Stimulated activated CD8-positive, alpha-beta memory T cell treated with anti-CD3 and anti-CD28 coated beads, Interleukin-12 subunit alpha, Interleukin-12 subunit beta, amount 100 ng/mL, for 1 hour (primary cell): ENCODE data around the gene HIBADH.

Source experiments
- DNase-seq: peaks from one replicate; pipeline ENCODE4 v3.0.0-alpha.2; 2020; ENCODE audit warnings: low read depth

The HIBADH gene

DNA sequence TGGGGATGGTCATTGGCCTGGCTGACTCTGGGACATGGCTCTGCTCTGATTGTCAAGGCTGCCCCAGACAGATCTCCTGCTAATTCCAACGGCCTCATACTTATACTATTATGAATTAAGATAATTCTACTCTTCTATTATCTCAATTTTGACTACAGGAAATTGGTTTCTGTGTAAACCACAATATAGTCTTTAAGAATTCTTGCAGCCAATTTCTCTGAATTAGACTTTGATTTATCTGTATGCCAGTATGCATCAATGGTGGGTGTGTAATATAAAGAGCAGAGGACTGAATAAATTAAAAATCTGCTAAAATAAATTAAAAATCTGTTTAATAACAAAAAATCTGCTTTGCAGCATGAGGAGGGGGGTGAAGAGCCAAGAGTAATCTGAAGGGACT lies 27.0 kb downstream of the HIBADH start:
- no peak for DNase-seq

DNA sequence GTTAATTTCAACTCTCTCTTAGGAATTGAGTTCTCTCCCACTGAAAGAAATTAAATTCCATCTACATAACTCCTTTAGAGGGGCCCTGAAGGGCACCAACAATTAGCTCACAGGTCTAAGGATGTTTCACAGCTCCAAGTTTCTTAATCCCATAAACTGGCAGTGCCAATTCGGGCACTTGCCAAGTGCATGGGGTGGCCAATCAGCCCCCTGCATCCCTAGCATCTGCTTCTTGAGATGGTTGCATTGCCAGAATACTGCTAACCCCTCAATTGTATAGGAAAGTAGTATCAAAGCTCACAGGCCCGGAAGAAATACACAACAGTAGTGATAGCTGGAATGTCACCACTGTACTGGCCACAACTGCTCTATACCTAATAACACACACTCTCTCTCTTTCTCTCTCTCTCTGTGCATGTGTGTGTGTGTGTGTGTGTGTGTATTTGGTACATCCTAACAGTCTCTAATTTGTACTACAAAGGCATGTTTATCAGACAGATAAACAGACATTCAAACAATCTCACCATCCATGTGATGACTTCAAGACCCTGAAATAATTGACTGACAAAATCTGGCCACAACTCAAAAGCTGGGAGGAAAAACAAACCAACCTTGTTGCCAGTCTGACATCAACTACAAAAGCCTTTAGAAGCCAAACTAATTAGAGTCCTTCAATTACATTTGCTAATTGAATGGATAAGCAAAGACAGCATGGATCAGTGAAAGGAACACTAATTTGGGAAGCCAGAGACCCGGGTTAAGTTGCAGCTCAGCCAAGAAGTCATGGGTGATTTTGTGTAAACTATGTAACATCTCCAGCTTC lies 27.8 kb downstream of the HIBADH start:
- DNase-seq: no peak

DNA sequence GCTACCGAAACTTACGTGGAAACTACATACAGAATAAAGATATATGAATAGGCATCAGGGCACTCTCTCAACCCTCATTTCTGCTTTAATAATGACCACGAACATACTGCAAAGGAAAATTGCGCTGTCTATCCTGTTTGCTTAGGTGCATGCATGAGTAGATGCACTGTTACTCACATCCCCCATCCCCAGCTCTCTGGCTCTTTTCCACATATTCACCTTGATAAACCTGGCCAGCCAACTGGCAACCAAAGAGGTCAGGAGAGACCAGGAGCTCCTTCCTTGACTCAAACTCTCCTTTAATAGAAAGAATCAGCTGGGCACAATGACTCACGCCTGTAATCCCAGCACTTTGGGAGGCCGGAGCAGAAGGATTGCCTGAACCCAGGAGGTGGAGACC lies 29.6 kb downstream of the HIBADH start:
- DNase-seq: no peak

DNA sequence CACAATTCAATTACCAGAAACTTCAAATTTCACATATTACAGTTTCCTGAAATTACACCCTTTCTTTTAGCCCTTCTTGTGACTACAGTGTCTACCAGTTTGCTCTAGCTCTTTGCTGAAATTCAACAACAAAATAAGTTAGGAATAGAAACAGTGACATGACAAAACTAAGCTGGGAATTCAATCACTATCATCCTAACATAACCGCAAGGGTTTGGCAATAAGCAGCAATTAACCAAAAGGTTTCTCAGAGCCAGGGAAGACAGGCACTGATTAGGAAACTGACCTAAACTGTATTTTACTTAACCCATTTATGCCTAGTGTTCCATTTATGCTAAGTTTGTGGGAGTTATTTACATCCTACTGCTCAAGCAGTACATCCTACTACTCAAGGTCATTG lies 31.3 kb downstream of the HIBADH start:
- DNase-seq: no peak

DNA sequence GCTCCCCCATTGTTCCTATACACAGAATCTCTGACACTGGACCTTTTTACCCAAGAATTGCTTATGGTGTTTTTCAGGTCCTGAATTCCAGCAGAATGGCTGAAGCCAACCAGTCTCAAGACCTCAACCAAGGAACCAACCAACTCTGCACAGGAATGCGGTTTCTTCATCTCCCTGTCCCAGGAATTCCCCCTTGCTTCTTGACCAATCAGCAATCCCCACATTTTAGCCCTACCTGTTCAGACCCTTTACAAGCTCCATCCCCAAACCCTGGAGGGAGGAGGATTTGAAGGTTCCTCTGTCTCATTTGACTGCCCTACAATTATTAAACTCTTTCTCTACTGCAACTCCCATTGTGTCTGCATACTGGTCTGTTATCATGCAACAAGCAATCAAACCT lies 35.5 kb downstream of the HIBADH start:
- DNase-seq: no peak

DNA sequence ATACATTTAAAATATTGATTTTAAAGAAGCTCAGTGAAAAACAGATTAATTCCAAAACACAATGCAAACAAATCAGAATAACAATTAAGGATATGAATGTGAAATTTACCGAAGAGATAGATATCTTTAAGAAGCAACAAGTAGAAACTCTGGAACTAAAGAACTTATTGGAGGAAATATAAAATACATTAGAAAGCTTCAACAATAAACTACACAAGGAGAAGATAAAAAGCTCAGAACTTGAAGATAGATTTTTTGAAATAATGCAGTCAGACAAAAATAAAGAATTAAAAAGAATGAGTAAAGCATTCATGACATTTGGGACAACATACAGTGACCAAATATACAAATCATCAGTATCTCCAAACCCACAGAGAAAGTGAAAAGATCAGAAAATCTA lies 43.2 kb downstream of the HIBADH start:
- DNase-seq: no peak

DNA sequence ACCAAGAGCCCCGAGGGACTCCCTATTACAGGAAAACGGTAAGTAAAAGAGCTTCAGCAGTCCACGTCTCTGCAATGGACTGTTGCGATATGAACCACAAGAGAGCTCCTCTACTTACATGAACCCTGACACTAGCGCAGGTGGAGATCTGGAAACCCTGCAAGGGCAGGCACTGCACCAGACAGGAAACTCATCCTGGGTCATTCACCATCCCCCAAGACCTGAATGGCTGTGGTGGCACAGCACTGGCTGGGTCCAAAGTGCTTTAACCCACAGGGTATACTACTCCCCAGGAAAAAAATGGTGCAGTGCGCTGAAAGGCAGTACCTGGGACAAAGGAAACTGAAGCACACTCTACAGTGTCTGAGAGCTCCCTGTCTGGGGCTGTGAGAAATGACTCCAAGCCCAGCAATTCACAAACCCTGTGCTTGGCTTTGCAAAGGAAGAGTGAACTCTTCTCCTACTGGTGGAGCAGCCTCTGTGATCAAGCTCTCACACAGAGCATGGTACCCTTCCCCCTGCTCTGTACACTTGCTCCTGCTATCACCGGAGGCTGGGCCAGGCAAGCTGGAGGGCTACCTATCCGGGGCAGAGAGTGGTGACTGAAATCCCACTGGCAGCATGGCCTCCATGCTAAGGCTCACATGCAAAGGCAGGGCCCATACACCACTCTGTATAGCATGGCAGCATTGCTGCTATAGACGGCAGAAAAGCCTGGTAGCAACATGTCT lies 44.9 kb downstream of the HIBADH start:
- DNase-seq: no peak

DNA sequence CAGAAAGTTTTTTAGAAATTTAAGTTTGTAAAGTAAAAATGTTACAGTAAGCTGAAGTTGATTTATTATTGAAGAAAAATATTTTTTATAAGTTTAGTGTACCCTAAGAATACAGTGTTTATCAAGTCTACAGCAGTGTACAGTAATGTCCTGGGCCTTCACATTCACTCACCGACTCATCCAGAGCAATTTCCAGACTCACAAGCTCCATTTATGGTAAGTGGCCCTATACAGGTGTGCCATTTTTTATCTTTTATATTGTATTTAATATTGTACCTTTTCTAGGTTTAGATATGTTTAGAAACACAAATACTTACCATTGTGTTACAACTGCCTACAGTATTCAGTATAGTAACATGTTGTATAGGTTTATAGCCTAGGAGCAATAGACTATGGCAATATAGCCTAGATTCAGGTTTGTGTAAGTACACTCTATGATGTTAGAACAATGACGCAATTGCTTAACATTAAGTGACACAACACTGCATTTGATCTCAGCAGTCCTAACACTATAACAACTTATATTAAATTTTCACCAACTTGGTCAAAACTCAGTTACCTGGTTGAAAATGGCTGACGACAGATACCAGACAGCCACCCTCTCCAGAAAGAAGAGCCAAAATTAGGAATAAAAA lies 45.7 kb downstream of the HIBADH start:
- DNase-seq: no peak

DNA sequence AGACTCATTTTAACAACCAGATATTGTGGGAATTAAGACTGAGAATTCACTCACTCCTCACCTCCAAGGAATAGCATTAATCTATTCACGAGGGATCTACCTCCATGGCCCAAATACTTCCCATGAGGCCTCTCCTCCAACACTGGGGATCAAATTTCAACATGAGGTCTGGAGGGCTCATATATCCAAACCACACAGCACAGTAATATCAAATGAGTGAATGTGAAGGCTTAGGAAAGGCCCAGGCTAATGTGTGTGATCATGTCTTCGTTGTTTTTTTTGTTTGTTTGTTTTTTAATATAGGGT lies 46.5 kb downstream of the HIBADH start:
- no peak for DNase-seq

DNA sequence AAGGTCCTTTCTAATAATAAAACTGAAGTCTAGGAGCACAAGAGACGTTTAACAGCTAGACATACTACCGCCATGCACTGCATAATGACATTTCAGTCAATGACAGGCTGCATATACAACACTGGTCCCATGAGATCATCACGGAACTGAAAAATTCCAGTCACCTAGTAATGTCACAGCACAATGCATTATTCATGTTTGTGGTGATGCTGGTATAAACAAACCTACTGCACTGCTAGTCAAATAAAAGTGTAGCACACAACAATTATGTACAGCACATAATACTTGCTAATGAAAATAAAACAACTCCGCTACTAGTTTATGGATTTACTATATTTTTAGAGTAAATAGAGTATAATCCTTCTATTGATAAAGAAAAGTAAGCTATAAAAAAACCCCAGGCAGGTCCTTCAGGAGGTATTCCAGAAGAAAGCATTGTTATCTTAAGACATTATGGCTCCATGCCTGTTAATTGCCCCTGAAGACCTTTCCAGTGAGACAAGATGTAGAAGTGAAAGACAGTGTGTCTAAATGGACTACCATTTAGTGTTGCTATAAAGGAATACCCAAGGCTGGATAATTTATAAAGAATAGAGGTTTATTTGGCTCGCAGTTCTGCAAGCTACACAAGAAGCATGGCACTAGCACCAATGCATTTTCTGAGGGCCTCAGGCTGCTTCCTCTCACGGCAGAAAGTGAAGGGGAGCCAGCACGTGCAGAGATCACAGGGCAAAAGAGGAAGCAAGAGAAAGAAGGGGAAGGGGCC lies 47.1 kb downstream of the HIBADH start:
- no peak for DNase-seq

DNA sequence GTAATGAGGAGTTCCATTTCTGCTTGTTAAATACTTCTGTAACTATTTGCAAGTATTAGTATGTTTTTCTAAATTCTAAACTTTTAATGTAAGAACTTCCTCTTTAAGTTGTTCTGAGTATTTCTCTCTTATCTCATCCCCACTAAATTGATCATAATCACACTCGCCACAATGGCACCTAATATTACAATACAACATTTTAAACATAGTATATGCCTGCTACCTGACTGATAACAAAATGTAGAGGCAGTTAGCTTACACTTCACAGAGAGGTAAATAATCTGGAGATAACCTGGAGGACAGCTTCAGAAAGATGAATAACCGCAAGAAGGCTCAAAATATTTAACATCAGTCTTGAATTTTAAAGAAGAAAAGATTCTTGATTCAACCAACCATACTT lies 48.6 kb downstream of the HIBADH start:
- no peak for DNase-seq

DNA sequence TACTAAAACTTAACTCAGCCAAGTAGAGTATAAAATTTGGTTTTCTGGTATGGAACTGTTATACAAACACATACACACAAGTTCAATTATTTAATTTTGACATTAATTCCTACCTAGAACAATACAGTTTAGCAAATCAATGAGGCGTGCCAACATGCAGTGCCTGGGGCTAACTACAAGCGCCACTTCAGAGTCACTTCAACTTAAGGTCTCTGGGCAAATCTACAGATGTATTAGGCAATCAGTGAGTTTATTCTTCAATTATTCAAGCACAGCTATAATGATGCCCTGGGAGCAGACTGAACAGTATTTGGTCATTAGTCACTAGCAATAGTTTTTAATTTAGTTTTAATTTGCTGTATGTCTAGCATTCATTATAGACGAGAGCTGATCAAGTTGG lies 51.6 kb downstream of the HIBADH start:
- no peak for DNase-seq

DNA sequence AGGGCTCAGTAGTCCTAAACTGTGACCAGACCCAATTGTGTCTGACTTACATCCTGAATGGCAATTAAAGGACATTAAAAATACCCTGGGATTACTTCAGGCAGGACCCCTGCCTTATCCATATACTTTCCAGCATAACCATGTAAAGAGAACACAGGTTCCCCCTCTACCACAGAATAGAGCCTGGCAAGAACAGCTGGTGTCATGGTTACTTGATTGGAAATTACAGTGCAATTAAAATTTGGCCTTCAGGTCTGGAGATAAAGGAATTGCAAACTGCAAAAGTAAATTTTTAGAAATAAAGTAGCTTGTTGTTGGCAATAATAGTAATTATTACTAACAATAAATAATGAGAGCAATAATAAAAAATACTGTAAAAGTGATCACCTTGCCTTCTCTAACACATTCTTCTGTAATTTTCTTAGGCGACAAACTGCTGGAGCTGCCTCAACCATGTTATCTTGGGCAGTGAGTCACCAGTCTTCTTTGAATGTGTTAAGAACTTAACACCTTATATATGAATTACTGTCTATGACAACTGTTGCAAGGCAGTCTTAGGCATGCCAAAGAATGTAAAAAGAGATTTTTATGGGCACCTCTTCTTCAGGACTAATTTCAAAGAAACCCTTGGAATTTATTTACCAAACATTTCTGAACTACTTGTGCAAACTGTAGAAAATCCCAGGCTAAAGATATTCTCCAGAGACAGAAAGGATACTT lies 53.7 kb downstream of the HIBADH start:
- DNase-seq: no peak

DNA sequence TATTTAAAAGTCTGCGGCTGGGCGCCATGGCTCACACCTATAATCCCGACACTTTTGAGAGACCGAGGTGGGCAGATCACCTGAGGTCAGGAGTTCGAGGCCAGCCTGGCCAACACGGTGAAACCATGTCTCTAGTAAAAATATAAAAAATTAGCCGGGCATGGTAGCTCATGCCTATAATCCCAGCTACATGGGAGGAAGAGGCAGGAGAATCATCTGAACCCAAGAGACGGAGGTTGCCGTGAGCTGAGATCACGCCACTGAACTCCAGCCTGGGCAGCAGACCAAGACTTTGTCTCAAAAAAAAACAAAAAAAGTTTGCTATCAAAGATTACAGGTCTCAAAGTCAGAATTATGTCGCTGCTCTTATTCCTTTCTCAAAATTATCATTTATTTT lies 55.5 kb downstream of the HIBADH start:
- no peak for DNase-seq

DNA sequence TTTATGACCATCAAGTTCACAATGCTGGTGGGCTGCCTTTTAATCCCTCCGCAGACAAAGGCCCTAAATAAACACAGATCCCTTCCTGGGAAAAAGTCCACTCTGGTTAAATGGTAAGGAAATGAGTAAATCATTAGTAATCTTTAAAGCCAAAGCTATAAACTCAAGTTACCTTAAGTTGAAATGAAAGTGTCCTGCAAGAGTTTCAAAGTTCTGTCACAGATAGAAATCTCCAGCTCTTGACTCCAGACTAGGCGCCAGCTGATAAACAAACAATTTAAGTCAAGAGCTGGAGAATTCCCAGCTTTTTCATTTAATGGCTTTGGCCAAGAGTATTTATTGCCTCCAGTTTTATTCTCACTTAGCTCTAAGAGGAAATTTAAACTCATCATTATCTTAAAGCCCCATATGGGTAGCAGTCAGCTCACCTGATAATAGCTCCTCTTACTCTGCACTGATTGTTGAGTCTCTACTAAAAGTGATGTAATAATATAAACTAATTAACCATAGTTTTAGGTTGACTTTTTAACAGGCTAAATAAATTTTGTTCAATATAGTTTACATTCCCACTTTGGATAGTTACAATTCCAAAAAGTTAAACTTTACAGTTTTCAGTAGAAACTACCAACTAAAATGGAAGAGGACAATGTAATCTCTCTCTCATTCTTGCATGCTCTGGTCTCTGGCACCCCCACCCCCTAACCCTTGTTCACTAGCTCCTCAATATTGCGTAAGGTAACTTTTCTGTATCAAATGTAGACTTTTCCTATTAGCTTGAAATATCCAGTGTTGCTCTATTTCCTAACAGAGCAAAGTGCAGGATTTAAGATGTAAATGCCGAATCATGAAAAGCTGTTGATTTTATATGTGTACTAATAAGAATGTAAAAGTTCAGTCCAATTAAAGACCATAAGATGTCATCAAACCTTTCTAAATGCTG lies 56.1 kb downstream of the HIBADH start:
- DNase-seq: no peak

DNA sequence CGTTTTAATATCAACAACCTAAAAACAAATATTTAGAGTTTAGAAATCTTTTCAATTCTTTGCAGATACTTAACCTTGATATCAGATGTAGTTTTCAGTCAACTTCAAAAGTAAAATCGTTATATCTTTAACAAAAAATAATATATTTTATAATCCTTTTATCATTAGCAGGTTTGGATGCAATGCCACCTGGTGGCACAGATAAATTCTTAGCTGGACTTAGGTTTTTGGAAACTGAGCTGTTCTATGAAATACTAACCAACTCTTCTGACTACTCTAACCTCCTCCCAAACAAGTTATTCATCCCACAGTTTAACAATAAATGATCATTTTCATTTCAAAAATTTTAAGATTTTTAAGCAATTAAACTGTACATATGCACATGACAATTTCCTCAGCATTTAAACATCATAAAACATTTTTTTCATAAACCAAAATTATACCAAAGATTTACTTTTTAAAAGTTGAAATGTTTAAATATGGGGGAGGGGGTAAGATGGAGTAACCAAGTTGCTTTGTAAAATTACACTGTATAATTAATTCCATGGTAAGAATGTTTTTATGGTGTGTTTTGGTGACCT lies 56.9 kb downstream of the HIBADH start:
- no peak for DNase-seq

DNA sequence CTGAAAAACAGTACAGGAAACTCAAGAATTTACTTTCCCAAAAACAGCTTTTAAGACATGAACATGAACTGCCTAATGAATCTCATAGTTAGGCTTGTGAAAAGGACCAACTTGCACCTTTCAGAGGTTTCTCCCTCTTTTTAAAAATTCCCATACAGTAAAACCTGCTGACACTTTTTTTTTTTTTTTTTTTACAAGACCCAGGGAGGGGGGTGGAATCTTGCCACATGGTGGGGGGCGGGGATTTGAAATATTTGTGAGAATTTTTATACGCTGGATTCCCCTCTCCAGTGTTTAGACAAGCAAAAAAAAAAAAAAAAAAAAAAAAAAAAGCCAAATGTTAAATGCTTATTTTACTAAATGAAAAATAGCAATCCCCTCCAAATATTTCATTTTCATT lies 57.4 kb downstream of the HIBADH start:
- DNase-seq: no peak

DNA sequence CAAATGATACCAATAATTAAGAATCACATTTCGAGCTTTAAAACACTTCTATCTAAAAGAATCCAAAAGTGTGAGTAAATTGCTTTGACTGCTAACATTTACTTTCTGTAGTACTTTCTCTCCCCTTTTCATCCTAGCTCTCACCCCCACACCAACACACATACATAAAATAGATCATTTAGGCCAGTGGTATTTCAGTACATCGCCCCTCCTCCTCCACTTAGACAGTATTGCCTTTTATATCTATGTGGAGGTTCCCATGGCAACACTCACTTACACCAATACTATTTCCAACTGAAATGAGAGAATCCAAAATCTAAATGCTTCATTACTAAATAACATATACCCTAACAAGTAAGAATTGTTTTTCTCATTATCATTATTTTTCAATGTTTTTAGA lies 58.9 kb downstream of the HIBADH start:
- DNase-seq: no peak

DNA sequence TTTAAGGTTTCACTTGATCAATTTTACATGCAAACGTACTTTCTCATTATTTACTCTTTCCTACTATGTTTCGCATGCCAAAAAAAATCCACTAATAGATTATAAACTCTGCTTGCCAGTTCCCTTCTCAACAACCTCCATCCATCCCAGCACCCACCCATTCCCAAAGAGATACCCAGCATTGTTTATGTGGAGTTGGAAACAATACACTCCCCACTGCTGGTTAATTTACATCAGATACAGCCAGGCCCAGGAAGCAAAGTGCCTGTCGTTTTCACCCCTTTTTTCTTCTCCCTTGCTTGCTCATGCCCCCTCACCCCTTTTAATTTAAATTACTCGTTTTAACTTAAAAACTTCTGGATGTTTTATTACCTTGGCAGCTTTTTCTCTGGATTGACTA lies 59.9 kb downstream of the HIBADH start:
- DNase-seq: no peak

DNA sequence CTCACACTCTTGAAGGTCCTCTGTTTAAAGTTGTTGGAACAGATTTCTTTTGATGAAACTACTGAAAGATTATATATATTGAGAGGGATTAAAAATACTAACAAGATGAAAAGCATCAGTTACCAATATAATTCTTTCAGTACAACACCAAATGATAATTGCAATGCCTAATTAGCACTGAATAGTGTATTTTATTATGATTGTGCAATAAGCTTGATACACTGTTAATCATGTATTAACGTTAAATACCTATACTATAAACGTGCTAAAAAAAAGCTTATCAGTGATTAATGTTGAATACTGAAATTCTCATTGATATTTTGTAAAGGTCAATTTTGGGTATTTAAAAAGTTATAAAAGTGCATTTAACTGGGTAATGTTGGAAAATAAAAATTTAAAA lies 61.5 kb downstream of the HIBADH start:
- DNase-seq: no peak

DNA sequence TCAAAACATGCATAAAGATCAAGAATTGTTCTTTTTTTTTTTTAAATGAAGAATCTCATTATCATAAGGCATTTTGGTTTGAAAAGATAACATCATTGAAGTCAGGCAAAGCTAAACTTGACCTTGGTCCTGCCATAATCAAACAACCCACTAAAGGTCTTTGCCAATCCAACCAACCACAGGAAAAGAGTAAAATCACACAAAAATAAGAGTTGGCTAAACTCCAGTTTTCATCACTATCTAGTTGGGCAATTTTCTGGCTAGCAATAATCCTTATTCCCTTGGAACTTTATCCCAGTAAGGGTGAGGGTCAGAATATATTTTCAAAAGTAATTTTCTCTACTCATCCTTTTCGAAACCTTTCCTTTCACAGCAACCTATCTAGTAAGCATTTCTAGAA lies 62.4 kb downstream of the HIBADH start:
- DNase-seq: no peak
